H4 (cell line): ENCODE results near the gene HMCN1. TPM values are rescaled to one million over a fixed set of nuclear protein-coding genes. Genes with fewer than 3 reads are reported as not detected.

Experiments used
- DNase-seq: peaks from one replicate; pipeline ENCODE4 v3.0.0-alpha.2; 2015; ENCODE audit warnings: low spot score
- total RNA-seq: library from RNA; depleted of rRNA; stranded (reverse); fragments of >200 nt; shearing (Covaris generic); gene quantifications from 2 replicates; pipeline ENCODE4 v1.2.3, GENCODE V29; 2014; rRNA removed

The HMCN1 gene
- 14.8 and 17.4 TPM in 2 replicates for total RNA-seq

GRCh38 chr1:185733818-185734735 lies at the start of gene HMCN1:
HMCN1 (plus strand) TSS chr1:185734391; CDS start chr1:185734780, 389 bp downstream.
- DNase-seq: peak; percentile 54

GRCh38 chr1:185686821-185687778 lies 47.1 kb upstream of the HMCN1 start:
- DNase-seq: no peak

- DNase-seq: no peak
These were observed 43.7 kb upstream of the HMCN1 start for GRCh38 chr1:185690527-185690926.

- no peak for DNase-seq
These were observed 40.5 kb upstream of the HMCN1 start for GRCh38 chr1:185693654-185694053.

GRCh38 chr1:185694081-185694480 lies 40.1 kb upstream of the HMCN1 start:
- no peak for DNase-seq

- no peak for DNase-seq
These were observed 38.9 kb upstream of the HMCN1 start for GRCh38 chr1:185695299-185695698.

GRCh38 chr1:185696422-185697150 lies 37.6 kb upstream of the HMCN1 start:
- DNase-seq: no peak

- DNase-seq: no peak
These were observed 34.3 kb upstream of the HMCN1 start for GRCh38 chr1:185699874-185700273.

GRCh38 chr1:185701650-185702049 lies 32.5 kb upstream of the HMCN1 start:
- no peak for DNase-seq

GRCh38 chr1:185704181-185704580 lies 30.0 kb upstream of the HMCN1 start:
- DNase-seq: no peak

GRCh38 chr1:185716095-185716494 lies 18.1 kb upstream of the HMCN1 start:
- no peak for DNase-seq

GRCh38 chr1:185719021-185719420 lies 15.2 kb upstream of the HMCN1 start:
- DNase-seq: peak; percentile 85

GRCh38 chr1:185720633-185721272 lies 13.4 kb upstream of the HMCN1 start:
- peak; percentile 23 for DNase-seq

- DNase-seq: no peak
These were observed 12.6 kb upstream of the HMCN1 start for GRCh38 chr1:185721553-185721952.

- DNase-seq: no peak
These were observed 12.1 kb upstream of the HMCN1 start for GRCh38 chr1:185722098-185722497.

GRCh38 chr1:185727726-185728125 lies 6.5 kb upstream of the HMCN1 start:
- no peak for DNase-seq

GRCh38 chr1:185731446-185731845 lies 2.7 kb upstream of the HMCN1 start:
- DNase-seq: no peak

- no peak for DNase-seq
These were observed 1.2 kb upstream of the HMCN1 start for GRCh38 chr1:185732951-185733350.

- DNase-seq: no peak
These were observed 924 bp downstream of the HMCN1 start for GRCh38 chr1:185734929-185735700.

- no peak for DNase-seq
These were observed 1.5 kb downstream of the HMCN1 start for GRCh38 chr1:185735701-185736064.
